GM23338 (cell line): ENCODE results near the gene TENM4. TPM values are rescaled to one million over a fixed set of nuclear protein-coding genes. Genes with fewer than 3 reads are reported as not detected.
A peak's percentile ranks its signal among the peaks of the same experiment; 100 is the strongest.

Source experiments
- ATAC-seq: fragments of 200-7000 bp; cut with Tn5 transposase; 3 replicates; pipeline ENCODE4 v1.9.1; 2020
- DNase-seq: peaks from one replicate; pipeline ENCODE4 v3.0.0-alpha.2; 2015; ENCODE audit warnings: low spot score
- H2AFZ ChIP-seq: fragments of 200-600 bp; sonication (generic); 2 replicates; pipeline ENCODE4 v1.8.0; 2016; ENCODE audit warnings: antibody characterized with exemption, mild to moderate bottlenecking, moderate library complexity
- H3F3A ChIP-seq: fragments of 200-600 bp; sonication (generic); replicated peaks from 2 replicates; pipeline ENCODE4 v1.8.0; 2017; ENCODE audit warnings: antibody characterized with exemption, mixed run types, low read depth
- H3K27ac ChIP-seq: fragments of 200-600 bp; sonication (generic); 2 replicates; pipeline ENCODE4 v1.6.1; 2016; ENCODE audit warnings: low read depth
- H3K27me3 ChIP-seq: fragments of 200-600 bp; sonication (generic); 2 replicates; pipeline ENCODE4 v1.8.0; 2016; ENCODE audit warnings: mild to moderate bottlenecking, mixed run types, moderate library complexity; ENCODE audit not compliant: insufficient read depth
- H3K36me3 ChIP-seq: fragments of 200-600 bp; sonication (generic); 2 replicates; pipeline ENCODE4 v1.8.0; 2016; ENCODE audit warnings: mild to moderate bottlenecking; ENCODE audit not compliant: insufficient read depth
- H3K4me1 ChIP-seq: fragments of 200-600 bp; sonication (generic); 2 replicates; pipeline ENCODE4 v1.8.0; 2016; ENCODE audit warnings: mild to moderate bottlenecking, moderate library complexity; ENCODE audit not compliant: insufficient read depth
- H3K4me2 ChIP-seq: fragments of 200-600 bp; sonication (generic); 2 replicates; pipeline ENCODE4 v1.7.1; 2017; ENCODE audit warnings: mixed run types
- H3K4me3 ChIP-seq: fragments of 200-600 bp; sonication (generic); 2 replicates; pipeline ENCODE4 v1.6.1; 2016; ENCODE audit warnings: mixed run types
- H3K79me2 ChIP-seq: fragments of 200-600 bp; sonication (generic); replicated peaks from 2 replicates; pipeline ENCODE4 v1.8.0; 2017; ENCODE audit warnings: mild to moderate bottlenecking; ENCODE audit not compliant: insufficient read depth
- H3K9me2 ChIP-seq: fragments of 200-600 bp; sonication (generic); 2 replicates; pipeline ENCODE4 v1.8.0; 2017; ENCODE audit not compliant: insufficient read depth
- H4K20me1 ChIP-seq: fragments of 200-600 bp; sonication (generic); replicated peaks from 2 replicates; pipeline ENCODE4 v1.8.0; 2017; ENCODE audit warnings: mild to moderate bottlenecking; ENCODE audit not compliant: insufficient read depth
- H3K27ac Mint-ChIP-seq: 2 replicates; pipeline ENCODE4 v1.8.0; 2020; ENCODE audit warnings: inconsistent platforms, mild to moderate bottlenecking, moderate library complexity, mixed read lengths
- H3K27me3 Mint-ChIP-seq: 3 replicates; pipeline ENCODE4 v1.8.0; 2022; ENCODE audit warnings: low read depth, mild to moderate bottlenecking, moderate library complexity, mixed read lengths, inconsistent platforms; ENCODE audit not compliant: insufficient read depth, poor library complexity
- H3K36me3 Mint-ChIP-seq: 3 replicates; pipeline ENCODE4 v1.8.0; 2021; ENCODE audit warnings: low read depth, mild to moderate bottlenecking, inconsistent platforms, moderate library complexity, mixed read lengths
- H3K4me1 Mint-ChIP-seq: 3 replicates; pipeline ENCODE4 v1.8.0; 2020; ENCODE audit warnings: mild to moderate bottlenecking, inconsistent platforms, mixed read lengths
- H3K4me3 Mint-ChIP-seq: 3 replicates; pipeline ENCODE4 v1.8.0; 2021; ENCODE audit warnings: moderate library complexity, mild to moderate bottlenecking, inconsistent platforms, mixed read lengths
- H3K9me3 Mint-ChIP-seq: 3 replicates; pipeline ENCODE4 v1.8.0; 2020; ENCODE audit warnings: moderate library complexity, mild to moderate bottlenecking, inconsistent platforms, mixed read lengths
- CREB1 ChIP-seq: fragments of 250-450 bp; sonication (Bioruptor Pico); IDR thresholded peaks from 2 replicates; pipeline ENCODE4 v1.5.0; 2020; ENCODE audit warnings: low read depth, mild to moderate bottlenecking, moderate library complexity
- EZH2 ChIP-seq: fragments of 200-600 bp; sonication (generic); IDR thresholded peaks from one replicate; pipeline ENCODE4 v1.8.0; 2017; ENCODE audit warnings: antibody characterized with exemption, mild to moderate bottlenecking, low read depth; ENCODE audit not compliant: unreplicated experiment
- EZH2phosphoT487 ChIP-seq: fragments of 200-600 bp; sonication (generic); IDR thresholded peaks from one replicate; pipeline ENCODE4 v1.8.1; 2018; ENCODE audit warnings: antibody characterized with exemption; ENCODE audit not compliant: unreplicated experiment
- JUNB ChIP-seq: IDR thresholded peaks from one replicate; pipeline ENCODE4 v1.6.1; 2016; ENCODE audit warnings: antibody characterized with exemption; ENCODE audit not compliant: unreplicated experiment
- NANOG ChIP-seq: IDR thresholded peaks from 2 replicates; pipeline ENCODE4 v1.6.1; 2016; ENCODE audit warnings: antibody characterized with exemption, borderline replicate concordance
- POLR2AphosphoS5 ChIP-seq: IDR thresholded peaks from 2 replicates; pipeline ENCODE4 v1.6.1; 2016; ENCODE audit warnings: antibody characterized with exemption, low read depth
- STAT1 ChIP-seq: IDR thresholded peaks from one replicate; pipeline ENCODE4 v1.6.1; 2016; ENCODE audit warnings: antibody characterized with exemption; ENCODE audit not compliant: unreplicated experiment
- ZNF331 ChIP-seq: fragments of 250-450 bp; sonication (Bioruptor Pico); IDR thresholded peaks from 2 replicates; pipeline ENCODE4 v1.5.0; 2020; ENCODE audit warnings: low read depth, mild to moderate bottlenecking, moderate library complexity
- polyA plus RNA-seq: library from polyadenylated mRNA; unstranded; fragments of >200 nt; fragmentation: Nextera tagmentation; extraction: Ambion mirVana; gene quantifications from 2 replicates; pipeline ENCODE4 v1.2.1, GENCODE V29; 2016
- total RNA-seq: library from RNA; depleted of rRNA; stranded (reverse); fragments of >200 nt; shearing (Covaris generic); gene quantifications from 2 replicates; pipeline ENCODE4 v1.2.3, GENCODE V29; 2014
- TF ChIP-seq, protein P1 (sequence below): IDR thresholded peaks from one replicate; pipeline ENCODE4 v1.6.1; 2018; ENCODE audit warnings: antibody characterized with exemption; ENCODE audit not compliant: unreplicated experiment
- TF ChIP-seq, protein P2 (sequence below): IDR thresholded peaks from 2 replicates; pipeline ENCODE4 v1.6.1; 2016; ENCODE audit warnings: antibody characterized with exemption
- TF ChIP-seq, protein P3 (sequence below): fragments of 250-450 bp; sonication (Bioruptor Pico); IDR thresholded peaks from 2 replicates; pipeline ENCODE4 v1.5.0; 2020; ENCODE audit warnings: mild to moderate bottlenecking, moderate library complexity
- TF ChIP-seq, protein P4 (sequence below), 2 experiments: fragments of 200-600 bp in 1 of 2; sonication (generic) in 1 of 2; conservative IDR thresholded peaks; 2 replicates each; pipeline versions ENCODE4 v1.5.1 to v1.6.1; 2016 to 2017; ENCODE audit warnings: antibody characterized with exemption in 2 of 2, low read depth in 2 of 2, mild to moderate bottlenecking in 2 of 2, moderate library complexity in 1 of 2

TENM4 gene
- total and polyA plus RNA-seq, 2 experiments from 2014 or later = 7.3 TPM

DNA sequence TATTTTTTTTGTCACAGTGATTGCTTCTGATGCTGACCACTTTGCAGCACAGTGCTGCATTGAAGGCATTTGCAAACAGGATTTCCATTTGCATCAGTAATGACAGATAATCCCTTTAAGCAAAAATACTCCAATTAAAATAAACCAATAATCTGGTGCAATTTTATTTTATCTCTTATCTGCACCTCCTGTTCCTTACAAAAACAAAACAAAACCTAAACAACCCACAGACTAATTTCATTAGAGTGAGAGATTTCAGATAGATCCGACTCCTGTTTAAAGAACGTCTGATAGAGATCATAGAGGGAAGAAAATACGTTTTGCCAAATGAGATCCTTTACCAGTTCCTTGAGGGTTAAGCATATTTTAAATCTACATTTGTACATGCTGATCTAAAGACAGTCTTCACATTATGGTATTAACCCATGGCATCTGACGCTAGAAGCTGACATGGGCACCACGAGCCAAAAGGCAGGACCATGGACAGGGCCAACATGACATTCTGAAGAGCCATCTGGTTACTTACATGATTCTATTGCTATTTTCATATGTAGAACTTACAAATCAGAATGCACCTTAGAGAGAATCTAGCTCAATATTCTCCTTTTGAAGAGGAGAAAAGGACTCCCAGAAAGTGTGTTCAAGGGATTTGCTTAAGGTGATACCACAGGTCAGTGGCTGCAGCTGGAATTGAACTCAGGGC, 580.0 kb downstream of the TENM4 start (continued):
- TF ChIP-seq, protein P1, sequence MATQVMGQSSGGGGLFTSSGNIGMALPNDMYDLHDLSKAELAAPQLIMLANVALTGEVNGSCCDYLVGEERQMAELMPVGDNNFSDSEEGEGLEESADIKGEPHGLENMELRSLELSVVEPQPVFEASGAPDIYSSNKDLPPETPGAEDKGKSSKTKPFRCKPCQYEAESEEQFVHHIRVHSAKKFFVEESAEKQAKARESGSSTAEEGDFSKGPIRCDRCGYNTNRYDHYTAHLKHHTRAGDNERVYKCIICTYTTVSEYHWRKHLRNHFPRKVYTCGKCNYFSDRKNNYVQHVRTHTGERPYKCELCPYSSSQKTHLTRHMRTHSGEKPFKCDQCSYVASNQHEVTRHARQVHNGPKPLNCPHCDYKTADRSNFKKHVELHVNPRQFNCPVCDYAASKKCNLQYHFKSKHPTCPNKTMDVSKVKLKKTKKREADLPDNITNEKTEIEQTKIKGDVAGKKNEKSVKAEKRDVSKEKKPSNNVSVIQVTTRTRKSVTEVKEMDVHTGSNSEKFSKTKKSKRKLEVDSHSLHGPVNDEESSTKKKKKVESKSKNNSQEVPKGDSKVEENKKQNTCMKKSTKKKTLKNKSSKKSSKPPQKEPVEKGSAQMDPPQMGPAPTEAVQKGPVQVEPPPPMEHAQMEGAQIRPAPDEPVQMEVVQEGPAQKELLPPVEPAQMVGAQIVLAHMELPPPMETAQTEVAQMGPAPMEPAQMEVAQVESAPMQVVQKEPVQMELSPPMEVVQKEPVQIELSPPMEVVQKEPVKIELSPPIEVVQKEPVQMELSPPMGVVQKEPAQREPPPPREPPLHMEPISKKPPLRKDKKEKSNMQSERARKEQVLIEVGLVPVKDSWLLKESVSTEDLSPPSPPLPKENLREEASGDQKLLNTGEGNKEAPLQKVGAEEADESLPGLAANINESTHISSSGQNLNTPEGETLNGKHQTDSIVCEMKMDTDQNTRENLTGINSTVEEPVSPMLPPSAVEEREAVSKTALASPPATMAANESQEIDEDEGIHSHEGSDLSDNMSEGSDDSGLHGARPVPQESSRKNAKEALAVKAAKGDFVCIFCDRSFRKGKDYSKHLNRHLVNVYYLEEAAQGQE = peak; percentile 90

DNA sequence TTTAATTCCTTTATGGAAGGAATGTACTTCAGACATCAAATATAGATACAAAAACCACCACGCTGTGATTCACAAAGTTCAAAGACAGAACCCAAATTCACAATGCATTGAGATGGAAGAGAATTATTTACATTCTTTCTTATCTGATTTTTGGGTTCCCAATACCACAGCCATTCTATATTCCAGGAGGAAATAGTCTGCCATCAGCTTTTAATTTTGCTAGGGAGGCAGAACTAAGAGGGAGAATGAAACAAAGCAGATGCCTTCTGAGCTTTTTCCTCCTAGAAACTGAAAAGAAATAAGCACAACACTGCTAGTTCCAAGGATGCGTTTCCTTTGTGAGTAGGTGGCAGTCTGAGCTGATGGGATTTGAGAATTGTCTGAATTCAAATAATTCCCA, 583.1 kb downstream of the TENM4 start:
- Mint-ChIP-seq H3K4me3 (no peak overlapping the region), H3K27me3 (no peaks in the 10 kb centered on the region), H3K27ac (no peak overlapping the region), H3K4me1 (peaks cover 12% of the 10 kb centered on the region), H3K36me3 (no peaks in the 10 kb centered on the region), H3K9me3 (no peaks in the 10 kb centered on the region)
- Histone ChIP-seq H2AFZ (peak overlapping the region; percentile 33; the same call in 1 of the 2 replicates), H3K27me3 (no peaks in the 10 kb centered on the region), H3K4me3 (no peak overlapping the region), H3K9me2 (no peaks in the 10 kb centered on the region), H3K27ac (no peak overlapping the region), H3F3A (no peaks in the 10 kb centered on the region), H3K36me3 (no peaks in the 10 kb centered on the region), H4K20me1 (no peaks in the 10 kb centered on the region), H3K4me2 (0 out of 2 replicates have a peak overlapping the region, but pooled peaks have one; percentile 15), H3K79me2 (no peaks in the 10 kb centered on the region), H3K4me1 (peaks cover 14% of the 10 kb centered on the region)
- DNase-seq = no peak
- ATAC-seq = no peak
- TF ChIP-seq EZH2phosphoT487 (no peak), ZNF331 (CRISPR knock-in tag) (no peak), POLR2AphosphoS5 (no peak), JUNB (no peak), STAT1 (no peak), CREB1 (no peak), NANOG (no peak), EZH2 (no peak)
- TF ChIP-seq, protein P2, sequence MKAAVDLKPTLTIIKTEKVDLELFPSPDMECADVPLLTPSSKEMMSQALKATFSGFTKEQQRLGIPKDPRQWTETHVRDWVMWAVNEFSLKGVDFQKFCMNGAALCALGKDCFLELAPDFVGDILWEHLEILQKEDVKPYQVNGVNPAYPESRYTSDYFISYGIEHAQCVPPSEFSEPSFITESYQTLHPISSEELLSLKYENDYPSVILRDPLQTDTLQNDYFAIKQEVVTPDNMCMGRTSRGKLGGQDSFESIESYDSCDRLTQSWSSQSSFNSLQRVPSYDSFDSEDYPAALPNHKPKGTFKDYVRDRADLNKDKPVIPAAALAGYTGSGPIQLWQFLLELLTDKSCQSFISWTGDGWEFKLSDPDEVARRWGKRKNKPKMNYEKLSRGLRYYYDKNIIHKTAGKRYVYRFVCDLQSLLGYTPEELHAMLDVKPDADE = no peak
- TF ChIP-seq, protein P3, sequence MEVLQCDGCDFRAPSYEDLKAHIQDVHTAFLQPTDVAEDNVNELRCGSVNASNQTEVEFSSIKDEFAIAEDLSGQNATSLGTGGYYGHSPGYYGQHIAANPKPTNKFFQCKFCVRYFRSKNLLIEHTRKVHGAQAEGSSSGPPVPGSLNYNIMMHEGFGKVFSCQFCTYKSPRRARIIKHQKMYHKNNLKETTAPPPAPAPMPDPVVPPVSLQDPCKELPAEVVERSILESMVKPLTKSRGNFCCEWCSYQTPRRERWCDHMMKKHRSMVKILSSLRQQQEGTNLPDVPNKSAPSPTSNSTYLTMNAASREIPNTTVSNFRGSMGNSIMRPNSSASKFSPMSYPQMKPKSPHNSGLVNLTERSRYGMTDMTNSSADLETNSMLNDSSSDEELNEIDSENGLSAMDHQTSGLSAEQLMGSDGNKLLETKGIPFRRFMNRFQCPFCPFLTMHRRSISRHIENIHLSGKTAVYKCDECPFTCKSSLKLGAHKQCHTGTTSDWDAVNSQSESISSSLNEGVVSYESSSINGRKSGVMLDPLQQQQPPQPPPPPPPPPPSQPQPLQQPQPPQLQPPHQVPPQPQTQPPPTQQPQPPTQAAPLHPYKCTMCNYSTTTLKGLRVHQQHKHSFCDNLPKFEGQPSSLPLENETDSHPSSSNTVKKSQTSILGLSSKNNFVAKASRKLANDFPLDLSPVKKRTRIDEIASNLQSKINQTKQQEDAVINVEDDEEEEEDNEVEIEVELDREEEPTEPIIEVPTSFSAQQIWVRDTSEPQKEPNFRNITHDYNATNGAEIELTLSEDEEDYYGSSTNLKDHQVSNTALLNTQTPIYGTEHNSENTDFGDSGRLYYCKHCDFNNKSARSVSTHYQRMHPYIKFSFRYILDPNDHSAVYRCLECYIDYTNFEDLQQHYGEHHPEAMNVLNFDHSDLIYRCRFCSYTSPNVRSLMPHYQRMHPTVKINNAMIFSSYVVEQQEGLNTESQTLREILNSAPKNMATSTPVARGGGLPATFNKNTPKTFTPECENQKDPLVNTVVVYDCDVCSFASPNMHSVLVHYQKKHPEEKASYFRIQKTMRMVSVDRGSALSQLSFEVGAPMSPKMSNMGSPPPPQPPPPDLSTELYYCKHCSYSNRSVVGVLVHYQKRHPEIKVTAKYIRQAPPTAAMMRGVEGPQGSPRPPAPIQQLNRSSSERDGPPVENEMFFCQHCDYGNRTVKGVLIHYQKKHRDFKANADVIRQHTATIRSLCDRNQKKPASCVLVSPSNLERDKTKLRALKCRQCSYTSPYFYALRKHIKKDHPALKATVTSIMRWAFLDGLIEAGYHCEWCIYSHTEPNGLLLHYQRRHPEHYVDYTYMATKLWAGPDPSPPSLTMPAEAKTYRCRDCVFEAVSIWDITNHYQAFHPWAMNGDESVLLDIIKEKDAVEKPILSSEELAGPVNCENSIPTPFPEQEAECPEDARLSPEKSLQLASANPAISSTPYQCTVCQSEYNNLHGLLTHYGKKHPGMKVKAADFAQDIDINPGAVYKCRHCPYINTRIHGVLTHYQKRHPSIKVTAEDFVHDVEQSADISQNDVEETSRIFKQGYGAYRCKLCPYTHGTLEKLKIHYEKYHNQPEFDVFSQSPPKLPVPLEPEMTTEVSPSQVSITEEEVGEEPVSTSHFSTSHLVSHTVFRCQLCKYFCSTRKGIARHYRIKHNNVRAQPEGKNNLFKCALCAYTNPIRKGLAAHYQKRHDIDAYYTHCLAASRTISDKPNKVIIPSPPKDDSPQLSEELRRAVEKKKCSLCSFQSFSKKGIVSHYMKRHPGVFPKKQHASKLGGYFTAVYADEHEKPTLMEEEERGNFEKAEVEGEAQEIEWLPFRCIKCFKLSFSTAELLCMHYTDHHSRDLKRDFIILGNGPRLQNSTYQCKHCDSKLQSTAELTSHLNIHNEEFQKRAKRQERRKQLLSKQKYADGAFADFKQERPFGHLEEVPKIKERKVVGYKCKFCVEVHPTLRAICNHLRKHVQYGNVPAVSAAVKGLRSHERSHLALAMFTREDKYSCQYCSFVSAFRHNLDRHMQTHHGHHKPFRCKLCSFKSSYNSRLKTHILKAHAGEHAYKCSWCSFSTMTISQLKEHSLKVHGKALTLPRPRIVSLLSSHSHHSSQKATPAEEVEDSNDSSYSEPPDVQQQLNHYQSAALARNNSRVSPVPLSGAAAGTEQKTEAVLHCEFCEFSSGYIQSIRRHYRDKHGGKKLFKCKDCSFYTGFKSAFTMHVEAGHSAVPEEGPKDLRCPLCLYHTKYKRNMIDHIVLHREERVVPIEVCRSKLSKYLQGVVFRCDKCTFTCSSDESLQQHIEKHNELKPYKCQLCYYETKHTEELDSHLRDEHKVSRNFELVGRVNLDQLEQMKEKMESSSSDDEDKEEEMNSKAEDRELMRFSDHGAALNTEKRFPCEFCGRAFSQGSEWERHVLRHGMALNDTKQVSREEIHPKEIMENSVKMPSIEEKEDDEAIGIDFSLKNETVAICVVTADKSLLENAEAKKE (CRISPR knock-in tag) = no peak
- TF ChIP-seq, protein P4, sequence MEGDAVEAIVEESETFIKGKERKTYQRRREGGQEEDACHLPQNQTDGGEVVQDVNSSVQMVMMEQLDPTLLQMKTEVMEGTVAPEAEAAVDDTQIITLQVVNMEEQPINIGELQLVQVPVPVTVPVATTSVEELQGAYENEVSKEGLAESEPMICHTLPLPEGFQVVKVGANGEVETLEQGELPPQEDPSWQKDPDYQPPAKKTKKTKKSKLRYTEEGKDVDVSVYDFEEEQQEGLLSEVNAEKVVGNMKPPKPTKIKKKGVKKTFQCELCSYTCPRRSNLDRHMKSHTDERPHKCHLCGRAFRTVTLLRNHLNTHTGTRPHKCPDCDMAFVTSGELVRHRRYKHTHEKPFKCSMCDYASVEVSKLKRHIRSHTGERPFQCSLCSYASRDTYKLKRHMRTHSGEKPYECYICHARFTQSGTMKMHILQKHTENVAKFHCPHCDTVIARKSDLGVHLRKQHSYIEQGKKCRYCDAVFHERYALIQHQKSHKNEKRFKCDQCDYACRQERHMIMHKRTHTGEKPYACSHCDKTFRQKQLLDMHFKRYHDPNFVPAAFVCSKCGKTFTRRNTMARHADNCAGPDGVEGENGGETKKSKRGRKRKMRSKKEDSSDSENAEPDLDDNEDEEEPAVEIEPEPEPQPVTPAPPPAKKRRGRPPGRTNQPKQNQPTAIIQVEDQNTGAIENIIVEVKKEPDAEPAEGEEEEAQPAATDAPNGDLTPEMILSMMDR (conservative IDR thresholded peaks at IDR 0.05; ENCODE audit: low read depth in 2 of 2) = no peak
